Uterus (tissue), 4 donors: Measurements from ENCODE around the gene BIK. TPM values are rescaled to one million over a fixed set of nuclear protein-coding genes. Genes with fewer than 3 reads are reported as not detected.

Experiments
- DNase-seq, 2 donors: peaks; one replicate each; pipeline ENCODE4 v3.0.0-alpha.2; 2019 to 2020
- H3K27ac ChIP-seq, 2 donors: fragments of 200-600 bp; sonication (generic); 1 replicate in 1 of 2; 2 replicates in 1 of 2; pipeline ENCODE4 v1.5.1; 2016 to 2018
- H3K27me3 ChIP-seq, 2 donors: fragments of 200-600 bp; sonication (generic); one replicate each; pipeline ENCODE4 v1.5.1; 2018 to 2019; ENCODE audit warnings: control low read depth in 1 of 2
- H3K36me3 ChIP-seq, 2 donors: fragments of 200-600 bp; sonication (generic); one replicate each; pipeline ENCODE4 v1.5.1; 2019; ENCODE audit warnings: control low read depth in 1 of 2
- H3K4me1 ChIP-seq, 2 donors: fragments of 200-600 bp; sonication (generic); one replicate each; pipeline ENCODE4 v1.5.1; 2018 to 2019; ENCODE audit warnings: control low read depth in 1 of 2
- H3K4me3 ChIP-seq, 2 donors: fragments of 200-600 bp; sonication (generic); 1 replicate in 1 of 2; 2 replicates in 1 of 2; pipeline ENCODE4 v1.5.1; 2018 to 2019; ENCODE audit warnings: mild to moderate bottlenecking in 1 of 2
- H3K9me3 ChIP-seq, 2 donors: fragments of 200-600 bp; sonication (generic); one replicate each; pipeline ENCODE4 v1.5.1; 2019; ENCODE audit warnings: control low read depth in 1 of 2
- POLR2A ChIP-seq, 2 donors: fragments of 450-650 bp; IDR thresholded peaks; one replicate each; pipeline ENCODE4 v1.6.1; 2016; ENCODE audit warnings: antibody characterized with exemption in 2 of 2, mild to moderate bottlenecking in 1 of 2, moderate library complexity in 1 of 2
- intact Hi-C: fragments of 100-400 bp; cut with DNase I; formaldehyde crosslinking; loops from one replicate; pipeline ENCODE4 v1.15.1; 2023; ENCODE audit warnings: low total_unique reads
- total RNA-seq, 4 donors: library from RNA; depleted of rRNA in 3 of 4; stranded (reverse); fragments of >200 nt in 3 of 4; gene quantifications; one replicate each; pipeline versions ENCODE4 v1.1.0 to v1.2.4, GENCODE V29; 2014 to 2023
- TF ChIP-seq, protein P1 (sequence below), 4 experiments: fragments of 200-600 bp in 2 of 4; fragments of 450-650 bp in 2 of 4; sonication (generic) in 2 of 4; IDR thresholded peaks; one replicate each; pipeline ENCODE4 v1.5.1; 2016 to 2019; ENCODE audit warnings: antibody characterized with exemption in 4 of 4, mild to moderate bottlenecking in 2 of 4, moderate library complexity in 1 of 4
- donor health status: DM: yes; HTN: yes; CAD: no.

Gene BIK
- total RNA-seq, 4 donors from 2014 or later, result 0.49 to 0.77 (median 0.76) TPM; not detected in 1

DNA sequence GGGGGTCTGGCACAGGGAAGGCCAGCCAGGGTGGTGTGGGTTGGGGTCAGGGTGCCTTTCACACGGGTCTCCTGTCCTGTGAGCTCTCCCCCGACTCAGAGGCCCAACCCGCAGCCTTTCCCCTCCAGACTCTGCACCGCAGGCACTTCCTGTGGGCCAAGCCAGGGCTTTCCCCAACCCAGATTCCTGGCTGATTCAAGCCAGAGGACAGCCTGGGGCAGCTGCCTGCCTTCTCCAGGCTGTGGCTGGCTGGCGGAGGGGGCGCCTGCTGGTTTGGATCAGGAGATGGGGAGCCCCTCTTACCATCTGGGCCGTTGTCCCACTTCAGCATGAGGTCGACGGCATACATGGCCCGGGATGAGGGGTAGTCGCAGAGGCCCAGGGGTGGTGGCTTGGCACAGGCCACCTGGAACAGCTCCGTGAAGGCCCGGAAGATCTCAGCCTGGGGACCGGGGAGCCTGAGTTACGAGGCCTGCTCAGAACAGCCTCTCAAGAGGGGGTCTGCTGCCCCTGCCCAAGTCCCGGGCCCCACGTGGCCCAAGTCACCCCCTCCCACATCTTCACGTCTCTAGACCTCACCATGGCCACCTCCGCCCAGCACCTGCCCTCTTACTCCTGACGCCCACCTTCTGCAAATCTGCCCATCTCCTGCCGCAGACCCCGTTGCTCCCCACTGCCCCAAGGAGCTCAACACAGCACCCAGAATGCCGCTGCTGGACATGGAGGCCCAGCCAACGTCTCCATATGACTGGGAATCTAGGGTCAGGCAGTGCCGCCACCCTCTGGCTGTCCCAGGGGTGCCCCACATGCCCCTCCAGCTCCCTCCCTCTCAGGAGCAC, 58.1 kb downstream of the BIK start:
- Histone ChIP-seq H3K4me1 (no peaks in the 10 kb centered on the region), H3K4me3 (no peak overlapping the region), H3K9me3 (no peaks in the 10 kb centered on the region), H3K27me3 (no peaks in the 10 kb centered on the region), H3K36me3 (no peaks in the 10 kb centered on the region), H3K27ac (no peak overlapping the region)
- intact Hi-C loops, result no loop called here
- no peak for DNase-seq
- TF ChIP-seq, protein P1, sequence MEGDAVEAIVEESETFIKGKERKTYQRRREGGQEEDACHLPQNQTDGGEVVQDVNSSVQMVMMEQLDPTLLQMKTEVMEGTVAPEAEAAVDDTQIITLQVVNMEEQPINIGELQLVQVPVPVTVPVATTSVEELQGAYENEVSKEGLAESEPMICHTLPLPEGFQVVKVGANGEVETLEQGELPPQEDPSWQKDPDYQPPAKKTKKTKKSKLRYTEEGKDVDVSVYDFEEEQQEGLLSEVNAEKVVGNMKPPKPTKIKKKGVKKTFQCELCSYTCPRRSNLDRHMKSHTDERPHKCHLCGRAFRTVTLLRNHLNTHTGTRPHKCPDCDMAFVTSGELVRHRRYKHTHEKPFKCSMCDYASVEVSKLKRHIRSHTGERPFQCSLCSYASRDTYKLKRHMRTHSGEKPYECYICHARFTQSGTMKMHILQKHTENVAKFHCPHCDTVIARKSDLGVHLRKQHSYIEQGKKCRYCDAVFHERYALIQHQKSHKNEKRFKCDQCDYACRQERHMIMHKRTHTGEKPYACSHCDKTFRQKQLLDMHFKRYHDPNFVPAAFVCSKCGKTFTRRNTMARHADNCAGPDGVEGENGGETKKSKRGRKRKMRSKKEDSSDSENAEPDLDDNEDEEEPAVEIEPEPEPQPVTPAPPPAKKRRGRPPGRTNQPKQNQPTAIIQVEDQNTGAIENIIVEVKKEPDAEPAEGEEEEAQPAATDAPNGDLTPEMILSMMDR (IDR thresholded peaks at IDR 0.05), result no peak
- no peak for TF ChIP-seq POLR2A (IDR thresholded peaks at IDR 0.05)

DNA sequence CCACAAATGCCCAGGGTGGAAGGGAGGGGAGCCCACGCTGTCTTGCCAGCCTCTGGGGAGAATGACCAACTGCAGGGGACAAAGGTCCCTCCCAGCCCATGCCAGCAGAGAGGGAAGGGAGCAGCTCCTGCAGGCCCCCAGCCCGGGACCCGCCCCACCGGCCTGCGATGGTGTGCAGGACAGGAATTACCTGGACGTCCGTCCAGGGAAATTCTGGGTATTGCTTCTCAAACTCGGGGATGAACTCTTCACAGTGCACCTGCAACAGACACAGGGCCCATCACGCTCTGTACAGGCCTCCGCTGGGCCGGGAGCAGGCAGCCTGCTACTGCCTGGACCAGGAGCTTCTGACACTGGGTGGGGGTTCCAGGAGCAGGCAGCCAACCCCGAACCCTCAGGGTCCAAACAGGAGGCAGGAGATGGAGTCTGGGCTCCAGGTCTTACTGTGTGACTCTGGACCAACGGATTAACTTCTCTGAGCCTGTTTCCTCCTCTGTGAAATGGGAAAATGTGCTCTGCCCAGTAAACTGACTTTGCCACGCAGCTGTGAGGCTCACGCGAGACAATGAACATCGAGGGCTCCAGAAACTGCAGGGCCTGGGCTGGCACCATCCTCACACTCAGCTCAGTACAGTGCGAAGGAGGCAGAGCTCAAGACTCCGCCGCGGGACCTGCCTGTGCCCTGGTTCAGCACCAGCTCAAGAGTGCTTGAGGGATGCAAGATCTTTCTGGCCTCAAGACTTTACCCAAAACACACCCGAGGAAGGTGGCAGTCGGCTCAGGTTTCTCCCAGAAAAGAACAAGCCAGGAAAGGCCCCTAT, 59.0 kb downstream of the BIK start:
- no peak for TF ChIP-seq POLR2A (IDR thresholded peaks at IDR 0.05)
- TF ChIP-seq, protein P1 (IDR thresholded peaks at IDR 0.05), result no peak
- intact Hi-C loops, result no loop called here
- Histone ChIP-seq H3K27me3 (no peaks in the 10 kb centered on the region), H3K4me3 (no peak overlapping the region), H3K9me3 (no peaks in the 10 kb centered on the region), H3K36me3 (no peaks in the 10 kb centered on the region), H3K27ac (no peak overlapping the region), H3K4me1 (no peaks in the 10 kb centered on the region)
- no peak for DNase-seq

DNA sequence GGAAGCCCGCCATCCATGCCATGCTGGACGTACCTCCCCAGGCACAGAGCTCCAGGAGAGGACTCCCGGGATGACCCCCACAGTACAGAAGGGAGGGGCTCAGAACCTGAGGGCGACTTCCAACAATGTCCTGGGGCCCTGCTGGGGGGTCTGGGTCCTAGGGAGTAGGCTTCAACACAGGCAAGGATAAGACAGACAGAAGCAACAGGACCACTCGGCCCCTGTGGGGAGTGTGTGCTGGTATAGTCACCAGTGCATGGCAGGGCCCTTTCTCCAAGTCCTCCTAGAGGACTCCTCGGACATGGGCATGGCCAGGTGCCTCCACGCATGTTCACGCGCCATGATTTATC, 59.6 kb downstream of the BIK start:
- intact Hi-C loops, result no loop called here
- Histone ChIP-seq H3K27me3 (no peaks in the 10 kb centered on the region), H3K36me3 (no peaks in the 10 kb centered on the region), H3K4me1 (no peaks in the 10 kb centered on the region), H3K9me3 (no peaks in the 10 kb centered on the region), H3K27ac (no peak overlapping the region), H3K4me3 (no peak overlapping the region)
- TF ChIP-seq POLR2A (IDR thresholded peaks at IDR 0.05), result no peak
- TF ChIP-seq, protein P1 (IDR thresholded peaks at IDR 0.05), result no peak
- no peak for DNase-seq

DNA sequence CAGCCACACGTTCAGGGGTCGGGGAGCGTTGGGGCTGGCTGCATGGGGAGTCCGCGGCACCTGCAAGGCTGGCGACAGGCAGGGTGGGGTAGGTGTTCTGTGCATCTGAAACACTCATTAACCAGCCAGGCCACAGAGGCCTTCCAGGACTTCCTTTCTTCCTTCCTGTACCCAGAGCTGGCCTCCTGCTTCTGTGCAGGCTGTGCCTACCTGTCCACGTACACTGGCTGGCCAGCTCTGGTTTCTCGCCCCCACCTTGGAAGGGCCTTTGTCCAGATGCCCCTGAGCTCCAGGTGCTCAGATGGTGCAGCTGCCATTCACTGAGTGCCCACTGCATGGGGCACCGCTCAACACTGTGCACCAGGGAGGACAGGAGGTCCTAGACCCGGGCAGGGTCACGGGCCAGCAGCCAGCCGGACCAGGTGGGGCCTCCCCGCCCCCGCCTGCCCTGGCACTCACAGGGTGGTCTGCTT, 60.5 kb downstream of the BIK start:
- Histone ChIP-seq H3K27me3 (no peaks in the 10 kb centered on the region), H3K4me1 (no peaks in the 10 kb centered on the region), H3K36me3 (no peaks in the 10 kb centered on the region), H3K9me3 (no peaks in the 10 kb centered on the region), H3K27ac (no peak overlapping the region), H3K4me3 (no peak overlapping the region)
- no peak for TF ChIP-seq POLR2A (IDR thresholded peaks at IDR 0.05)
- TF ChIP-seq, protein P1 (IDR thresholded peaks at IDR 0.05), result no peak
- no peak for DNase-seq
- intact Hi-C loops, result no loop called here

DNA sequence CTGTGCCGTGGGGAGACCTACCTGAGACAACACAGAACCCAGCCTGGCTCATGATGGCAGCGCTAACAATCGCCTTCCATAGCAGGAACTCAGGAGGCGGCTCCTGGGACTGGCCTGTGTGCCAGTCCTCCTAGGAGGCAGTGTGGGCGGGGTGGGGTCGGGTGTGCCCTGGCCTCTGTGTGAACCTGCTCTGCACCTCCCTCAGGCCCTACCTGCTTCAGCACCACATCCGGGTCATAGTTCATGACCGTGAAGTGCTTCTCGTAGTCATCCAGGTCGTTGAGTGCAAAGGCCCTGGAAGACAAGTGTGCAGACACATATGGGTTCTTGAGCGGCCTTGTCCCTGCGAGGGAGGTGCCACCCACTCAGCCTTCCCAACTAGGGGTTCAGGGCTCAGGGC, 61.1 kb downstream of the BIK start:
- TF ChIP-seq, protein P1 (IDR thresholded peaks at IDR 0.05), result no peak
- TF ChIP-seq POLR2A (IDR thresholded peaks at IDR 0.05), result no peak
- Histone ChIP-seq H3K9me3 (no peaks in the 10 kb centered on the region), H3K27me3 (no peaks in the 10 kb centered on the region), H3K4me3 (no peak overlapping the region), H3K36me3 (no peaks in the 10 kb centered on the region), H3K27ac (no peak overlapping the region), H3K4me1 (no peaks in the 10 kb centered on the region)
- intact Hi-C loops, result no loop called here
- DNase-seq, result no peak
